Endothelial cell of umbilical vein (primary cell): ENCODE measurements around the gene PCED1B. TPM values are rescaled to one million over a fixed set of nuclear protein-coding genes. Genes with fewer than 3 reads are reported as not detected.

ENCODE experiments used
- BruUV-seq: library from RNA; stranded (reverse); fragments of 400-500 nt; replicated peaks from 2 replicates; lab custom pipeline; 2021; lab: Mats Ljungman, UMichigan
- CTCF ChIA-PET: fragments of 300-600, 350-600 bp; sonication (Branson Sonifier 250); formaldehyde crosslinking; loops from one replicate; lab custom pipeline; 2021; ENCODE audit warnings: antibody characterized with exemption, inconsistent platforms; lab: Charles Lee
- POLR2A ChIA-PET: fragments of 300-600, 350-600 bp; sonication (Branson Sonifier 250); formaldehyde crosslinking; loops from one replicate; lab custom pipeline; 2021; ENCODE audit warnings: antibody characterized with exemption, inconsistent platforms; lab: Charles Lee
- DNase-seq: peaks from one replicate; pipeline ENCODE4 v3.0.0-alpha.2; 2011; ENCODE audit warnings: low read depth, low spot score
- FAIRE-seq: peaks from 2 replicates; lab custom pipeline; 2011; peaks lifted over from hg19 to GRCh38; lab: Jason Lieb, UNC
- H2AFZ ChIP-seq: 2 replicates; pipeline ENCODE4 v1.6.0; 2012; ENCODE audit warnings: low read depth, low read length, control low read depth, inconsistent platforms
- H3K27ac ChIP-seq: 2 replicates; pipeline ENCODE4 v1.5.1; 2011; ENCODE audit warnings: low read depth, mild to moderate bottlenecking, control low read depth, low read length, moderate library complexity; ENCODE audit not compliant: insufficient read depth
- H3K27me3 ChIP-seq, 2 experiments: 2 replicates each; pipeline versions ENCODE4 v1.6.0 to v1.6.1; 2011; ENCODE audit warnings: low read length in 2 of 2, mixed read lengths in 1 of 2; ENCODE audit not compliant: control insufficient read depth in 2 of 2, insufficient read depth in 2 of 2
- H3K36me3 ChIP-seq, 2 experiments: 2 replicates in 1 of 2; 3 replicates in 1 of 2; pipeline ENCODE4 v1.5.1; 2011; ENCODE audit warnings: low read length in 2 of 2, mild to moderate bottlenecking in 1 of 2, moderate library complexity in 1 of 2; ENCODE audit not compliant: control insufficient read depth in 2 of 2, insufficient read depth in 2 of 2; ENCODE audit errors: extremely low read depth in 1 of 2
- H3K4me1 ChIP-seq: 3 replicates; pipeline ENCODE4 v1.5.1; 2011; ENCODE audit warnings: mild to moderate bottlenecking, low read length; ENCODE audit not compliant: control insufficient read depth, insufficient read depth; ENCODE audit errors: extremely low read depth
- H3K4me2 ChIP-seq: 2 replicates; pipeline ENCODE4 v1.6.1; 2011; ENCODE audit warnings: low read length, control low read depth, mixed read lengths; ENCODE audit not compliant: insufficient read depth
- H3K4me3 ChIP-seq, 3 experiments: fragments of 200-600 bp in 1 of 3; sonication (generic), shearing (Covaris generic) in 1 of 3; replicated peaks in 1 of 3; 2 replicates each; pipeline ENCODE4 v1.5.1; 2011 to 2016; ENCODE audit warnings: control low read depth in 3 of 3, low read length in 3 of 3, mild to moderate bottlenecking in 2 of 3, inconsistent platforms in 1 of 3, low read depth in 1 of 3, moderate library complexity in 1 of 3; ENCODE audit not compliant: insufficient read depth in 1 of 3
- H3K79me2 ChIP-seq: 2 replicates; pipeline ENCODE4 v1.6.0; 2012; ENCODE audit warnings: low read length, inconsistent platforms; ENCODE audit not compliant: control insufficient read depth, insufficient read depth
- H3K9ac ChIP-seq: replicated peaks from 2 replicates; pipeline ENCODE3; 2011; ENCODE audit warnings: low read length, control low read depth; ENCODE audit not compliant: insufficient read depth; ENCODE audit errors: extremely low read depth
- H3K9me1 ChIP-seq: replicated peaks from 3 replicates; pipeline ENCODE4 v1.6.0; 2011; ENCODE audit warnings: mild to moderate bottlenecking, low read length; ENCODE audit not compliant: control insufficient read depth, insufficient read depth; ENCODE audit errors: extremely low read depth
- H3K9me3 ChIP-seq: replicated peaks from 2 replicates; pipeline ENCODE4 v1.5.1; 2012; ENCODE audit warnings: low read length, inconsistent platforms; ENCODE audit not compliant: control insufficient read depth, insufficient read depth
- H4K20me1 ChIP-seq: replicated peaks from 2 replicates; pipeline ENCODE3; 2011; ENCODE audit warnings: mild to moderate bottlenecking, low read length; ENCODE audit not compliant: control insufficient read depth, insufficient read depth; ENCODE audit errors: extremely low read depth
- CTCF ChIP-seq, 2 donors: IDR thresholded peaks; 1 replicate in 1 of 2; 2 replicates in 1 of 2; pipeline ENCODE4 v1.5.1; 2011; ENCODE audit warnings: low read length in 2 of 2, mild to moderate bottlenecking in 2 of 2, moderate library complexity in 2 of 2, control low read depth in 1 of 2, inconsistent platforms in 1 of 2, low read depth in 1 of 2; ENCODE audit not compliant: insufficient read depth in 1 of 2; ENCODE audit errors: extremely low read depth in 1 of 2
- EZH2 ChIP-seq: IDR thresholded peaks from 2 replicates; pipeline ENCODE4 v1.6.1; 2012; ENCODE audit warnings: borderline replicate concordance, low read depth, mild to moderate bottlenecking, moderate library complexity, low read length, inconsistent platforms; ENCODE audit not compliant: severe bottlenecking
- JUN ChIP-seq: IDR thresholded peaks from 2 replicates; pipeline ENCODE4 v1.6.1; 2011; ENCODE audit warnings: borderline replicate concordance, low read depth; ENCODE audit not compliant: insufficient read length, insufficient read depth
- MAX ChIP-seq: IDR thresholded peaks from 2 replicates; pipeline ENCODE4 v1.6.1; 2011; ENCODE audit not compliant: insufficient read depth, insufficient read length
- MYC ChIP-seq: IDR thresholded peaks from one replicate; pipeline ENCODE4 v1.6.1; 2011; ENCODE audit warnings: mild to moderate bottlenecking, low read depth, low read length
- POLR2A ChIP-seq: IDR thresholded peaks from 2 replicates; pipeline ENCODE4 v1.6.1; 2012; ENCODE audit warnings: low read depth, mild to moderate bottlenecking, control low read depth, low read length
- POLR2AphosphoS5 ChIP-seq: IDR thresholded peaks from 2 replicates; pipeline ENCODE4 v1.6.1; 2012; ENCODE audit warnings: low read depth, mild to moderate bottlenecking, control low read depth, low read length, moderate library complexity; ENCODE audit not compliant: insufficient read depth
- dilution Hi-C: fragments of 300-500 bp; cut with MboI; formaldehyde crosslinking; loops from one replicate; pipeline ENCODE4 v1.15.0; 2019; ENCODE audit warnings: low sequenced_read_pairs; ENCODE audit not compliant: extremely low pct_ligation_motif_present
- intact Hi-C: fragments of 100-400 bp; cut with micrococcal nuclease; formaldehyde crosslinking; loops from one replicate; pipeline ENCODE4 v1.10.0; 2022
- polyA plus RNA-seq, 4 experiments: library from polyadenylated mRNA; depleted of rRNA in 3 of 4; stranded (reverse) in 3 of 4; unstranded in 1 of 4; fragments of >200 nt; gene quantifications; 2 replicates each; pipeline versions ENCODE4 v1.2.1 to v1.2.3, GENCODE V29; 2011 to 2012; ENCODE audit warnings: missing spikeins in 1 of 4
- total RNA-seq: library from RNA; stranded (reverse); gene quantifications from 2 replicates; pipeline ENCODE4 v1.2.3, GENCODE V29; 2021

PCED1B gene
- total and polyA plus RNA-seq, 2 donors (not counting 3 experiments of a cell fraction or from before 2014, with no cell fraction given), result 1.7 to 2.6 TPM

GRCh38 chr12:47141459-47141858 lies 62.0 kb downstream of the PCED1B start:
- DNase-seq (no peak), FAIRE-seq (no peak)
- H3K4me1 ChIP-seq, result no peaks in the 10 kb centered on the region
- no peak overlapping the region for H3K4me3 ChIP-seq
- intact Hi-C loops, result no loop called here
- ChIA-PET POLR2A (no interaction called here), CTCF (interaction anchor here (1.2 to 1.3 kb wide), 2 partner anchors 9 to 13 kb away, joined by 4 read pairs; no protein-coding TSS in a partner anchor)
- no peak overlapping the region for H3K9ac ChIP-seq
- H3K4me2 ChIP-seq, result no peak overlapping the region
- no peaks in the 10 kb centered on the region for H3K36me3 ChIP-seq
- H3K27me3 ChIP-seq, result no peaks in the 10 kb centered on the region
- no peak overlapping the region for H3K27ac ChIP-seq
- TF ChIP-seq POLR2A (no peak), MYC (no peak), POLR2AphosphoS5 (no peak), EZH2 (no peak), CTCF (IDR thresholded peaks at IDR 0.05; ENCODE audit: extremely low read depth in 1 of 2, insufficient read depth in 1 of 2, low read depth in 1 of 2, low read length in 2 of 2) (no peak), JUN (no peak)
- H3K9me1 ChIP-seq, result no peaks in the 10 kb centered on the region
- dilution Hi-C loops, result no loop called here
- no peaks in the 10 kb centered on the region for H3K79me2 ChIP-seq
- H2AFZ ChIP-seq, result no peak overlapping the region
- H4K20me1 ChIP-seq, result no peaks in the 10 kb centered on the region
- no peaks in the 10 kb centered on the region for H3K9me3 ChIP-seq
- no TSS peak for BruUV-seq

- CTCF ChIA-PET, result interaction anchor here (2.2 kb wide), 1 partner anchor 253 kb away, joined by 7 read pairs; no protein-coding TSS in a partner anchor
- POLR2A ChIA-PET, result no interaction called here
These were observed 65.3 kb downstream of the PCED1B start for GRCh38 chr12:47144769-47145168.

More at GRCh38 chr12:47144769-47145168, 65.3 kb downstream of the PCED1B start:
- Histone ChIP-seq H4K20me1 (no peaks in the 10 kb centered on the region), H3K79me2 (no peaks in the 10 kb centered on the region), H2AFZ (no peak overlapping the region), H3K9me3 (no peaks in the 10 kb centered on the region), H3K9me1 (no peaks in the 10 kb centered on the region), H3K9ac (no peak overlapping the region), H3K4me3 (no peak overlapping the region), H3K4me2 (no peak overlapping the region), H3K27ac (no peak overlapping the region), H3K27me3 (no peaks in the 10 kb centered on the region), H3K4me1 (no peaks in the 10 kb centered on the region), H3K36me3 (no peaks in the 10 kb centered on the region)
- no TSS peak for BruUV-seq
- TF ChIP-seq MYC (no peak), MAX (no peak)
- DNase-seq, result no peak
- FAIRE-seq, result no peak
- dilution Hi-C loops, result no loop called here
- intact Hi-C loops, result no loop called here
